HEK293T (cell line): Measurements from ENCODE around the gene KCNMA1.

Source experiments
- BHLHE40 ChIP-seq: fragments of 450-650 bp; IDR thresholded peaks from 2 replicates; pipeline ENCODE4 v1.6.1; 2016; ENCODE audit warnings: mild to moderate bottlenecking, moderate library complexity, borderline replicate concordance
- ELF4 ChIP-seq: fragments of 450-650 bp; IDR thresholded peaks from 2 replicates; pipeline ENCODE4 v1.6.1; 2017; ENCODE audit warnings: antibody characterized with exemption
- FOXK2 ChIP-seq: fragments of 450-650 bp; IDR thresholded peaks from 2 replicates; pipeline ENCODE4 v1.6.1; 2016; ENCODE audit warnings: mild to moderate bottlenecking
- FOXM1 ChIP-seq: fragments of 450-650 bp; IDR thresholded peaks from 2 replicates; pipeline ENCODE4 v1.6.1; 2017; ENCODE audit warnings: mild to moderate bottlenecking, borderline replicate concordance
- HDGF ChIP-seq: fragments of 450-650 bp; IDR thresholded peaks from 2 replicates; pipeline ENCODE4 v1.6.1; 2017; ENCODE audit warnings: antibody characterized with exemption, borderline replicate concordance
- L3MBTL2 ChIP-seq: fragments of 450-650 bp; conservative IDR thresholded peaks from 2 replicates; pipeline ENCODE4 v1.6.1; 2016; ENCODE audit warnings: mild to moderate bottlenecking
- SP1 ChIP-seq: fragments of 450-650 bp; IDR thresholded peaks from 2 replicates; pipeline ENCODE4 v1.6.1; 2017
- SUZ12 ChIP-seq: fragments of 450-650 bp; IDR thresholded peaks from 2 replicates; pipeline ENCODE4 v1.6.1; 2016; ENCODE audit warnings: mild to moderate bottlenecking
- TARDBP ChIP-seq: fragments of 450-650 bp; IDR thresholded peaks from 2 replicates; pipeline ENCODE4 v1.6.1; 2016
- ZNF384 ChIP-seq: fragments of 450-650 bp; IDR thresholded peaks from 2 replicates; pipeline ENCODE4 v1.6.1; 2016

- TF ChIP-seq HDGF (no peak), ELF4 (no peak), ZNF384 (no peak), TARDBP (no peak), SP1 (no peak), SUZ12 (no peak), BHLHE40 (no peak), FOXK2 (no peak), FOXM1 (no peak), L3MBTL2 (no peak)
Measured at GRCh38 chr10:76869931-76870330, 767.7 kb downstream of the KCNMA1 start.
